ENCODE measurements around the gene SYNE3.

SYNE3 gene

GRCh38 chr14:95468448-95469133 is 47.9 kb downstream of the SYNE3 start:
- no peak for DNase-seq

DNA sequence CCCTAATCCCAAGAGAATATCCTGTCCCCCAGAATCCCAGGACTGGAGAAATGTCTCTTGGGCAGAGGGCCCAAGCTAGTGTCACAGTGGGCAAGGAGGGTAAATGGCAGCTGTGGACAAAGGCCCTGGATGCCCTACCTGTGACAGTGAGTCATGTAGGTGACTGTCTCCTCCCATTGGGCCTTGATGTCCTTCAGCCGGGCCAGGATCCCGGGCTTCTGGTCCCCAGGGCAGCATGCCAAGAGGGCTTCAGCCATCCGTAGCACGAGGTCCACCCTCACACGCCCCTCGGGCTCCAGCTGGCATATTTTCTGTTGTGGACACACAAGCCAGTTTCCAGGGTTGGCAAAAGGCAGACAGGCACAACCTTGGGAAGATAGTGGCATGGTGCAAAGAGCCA is 48.8 kb downstream of the SYNE3 start:
- DNase-seq: no peak

DNA sequence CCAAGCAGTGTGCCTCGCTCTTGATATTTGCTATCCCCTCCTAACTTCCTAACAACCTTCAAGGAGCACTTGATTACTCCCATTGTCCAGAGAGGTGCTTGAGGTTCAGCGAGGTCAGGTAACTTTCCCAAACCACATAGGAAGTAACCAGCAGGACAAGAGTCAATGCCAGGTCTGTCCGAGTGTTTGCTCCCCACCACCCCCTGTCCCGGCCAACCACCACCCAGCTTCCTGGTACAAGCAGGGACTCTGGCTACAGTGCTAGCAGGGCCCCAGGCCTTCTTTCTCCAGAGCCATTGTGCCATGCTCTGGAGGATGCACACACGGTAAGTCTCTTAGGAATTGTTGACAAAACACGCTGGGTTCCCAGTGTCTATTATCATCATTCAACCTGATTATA is 49.2 kb downstream of the SYNE3 start:
- no peak for DNase-seq
